PFSK-1 (cell line): ENCODE measurements around the gene RAB37.

Source experiments
- POLR2AphosphoS5 ChIP-seq: IDR thresholded peaks from 2 replicates; pipeline ENCODE4 v1.6.1; 2012; ENCODE audit warnings: low read depth, mild to moderate bottlenecking, control low read depth, low read length, moderate library complexity
- REST ChIP-seq, 2 experiments: IDR thresholded peaks; 2 replicates each; pipeline versions ENCODE4 v1.6.1 to v1.8.0; 2011 to 2012; ENCODE audit warnings: low read depth in 2 of 2, low read length in 2 of 2, control low read depth in 1 of 2, inconsistent platforms in 1 of 2, mild to moderate bottlenecking in 1 of 2, moderate library complexity in 1 of 2; ENCODE audit not compliant: insufficient read depth in 1 of 2
- TAF1 ChIP-seq: IDR thresholded peaks from 2 replicates; pipeline ENCODE4 v1.6.1; 2012; ENCODE audit warnings: low read length, control low read depth, borderline replicate concordance; ENCODE audit not compliant: insufficient read depth

- TF ChIP-seq TAF1 (no peak), POLR2AphosphoS5 (no peak), REST (IDR thresholded peaks at IDR 0.05; ENCODE audit: insufficient read depth in 1 of 2, low read depth in 2 of 2, low read length in 2 of 2) (no peak)
Observed at GRCh38 chr17:74759941-74760340, 22.9 kb downstream of the RAB37 start.
